ENCODE measurements around the gene TIGD3.

The TIGD3 gene

GRCh38 chr11:65390099-65390941, 35.8 kb downstream of the TIGD3 start:
- H3K27me3 ChIP-seq (ENCODE audit: control insufficient read depth, insufficient read depth, low read length) = no peaks in the 10 kb centered on the region
- no peaks in the 10 kb centered on the region for H3K9me3 ChIP-seq (ENCODE audit: control insufficient read depth, insufficient read depth, low read length)
- no CpG with 5 or more reads among the region's 21 CpGs for WGBS (ENCODE audit: insufficient coverage, insufficient read length)
- DNase-seq (ENCODE audit: low read depth, low spot score) = no peak
- no peak overlapping the region for H3K27ac ChIP-seq (ENCODE audit: low read length)
- H3K4me3 ChIP-seq (ENCODE audit: low read length) = no peak overlapping the region
- peaks cover 9% of the 10 kb centered on the region for H3K4me1 ChIP-seq (ENCODE audit: control insufficient read depth, insufficient read depth, low read length)
- no peaks in the 10 kb centered on the region for H3K36me3 ChIP-seq (ENCODE audit: control insufficient read depth, insufficient read depth, low read length)

- Histone ChIP-seq H3K27me3 (ENCODE audit: control insufficient read depth, insufficient read depth, low read length) (no peaks in the 10 kb centered on the region), H3K4me1 (ENCODE audit: control insufficient read depth, insufficient read depth, low read length) (peaks cover 9% of the 10 kb centered on the region), H3K4me3 (ENCODE audit: low read length) (no peak overlapping the region), H3K36me3 (ENCODE audit: control insufficient read depth, insufficient read depth, low read length) (no peaks in the 10 kb centered on the region), H3K9me3 (ENCODE audit: control insufficient read depth, insufficient read depth, low read length) (no peaks in the 10 kb centered on the region), H3K27ac (ENCODE audit: low read length) (no peak overlapping the region)
- no CpG with 5 or more reads among the region's 9 CpGs for WGBS (ENCODE audit: insufficient coverage, insufficient read length)
- no peak for DNase-seq (ENCODE audit: low read depth, low spot score)
Measured at GRCh38 chr11:65390996-65391395, 36.4 kb downstream of the TIGD3 start.

- H3K27ac ChIP-seq (ENCODE audit: low read length) = no peak overlapping the region
- DNase-seq (ENCODE audit: low read depth, low spot score) = no peak
- no peaks in the 10 kb centered on the region for H3K9me3 ChIP-seq (ENCODE audit: control insufficient read depth, insufficient read depth, low read length)
- peaks cover 3% of the 10 kb centered on the region; the same call in 1 of the 2 replicates for H3K36me3 ChIP-seq (ENCODE audit: control insufficient read depth, insufficient read depth, low read length)
- H3K27me3 ChIP-seq (ENCODE audit: control insufficient read depth, insufficient read depth, low read length) = no peaks in the 10 kb centered on the region
- peaks cover 9% of the 10 kb centered on the region for H3K4me1 ChIP-seq (ENCODE audit: control insufficient read depth, insufficient read depth, low read length)
- no peak overlapping the region for H3K4me3 ChIP-seq (ENCODE audit: low read length)
- WGBS (ENCODE audit: insufficient coverage, insufficient read length) = no CpG with 5 or more reads among the region's 13 CpGs
Measured at GRCh38 chr11:65392186-65392829, 37.8 kb downstream of the TIGD3 start.

GRCh38 chr11:65392899-65393298, 38.3 kb downstream of the TIGD3 start:
- no peak overlapping the region for H3K4me3 ChIP-seq (ENCODE audit: low read length)
- H3K9me3 ChIP-seq (ENCODE audit: control insufficient read depth, insufficient read depth, low read length) = no peaks in the 10 kb centered on the region
- DNase-seq (ENCODE audit: low read depth, low spot score) = no peak
- H3K27me3 ChIP-seq (ENCODE audit: control insufficient read depth, insufficient read depth, low read length) = no peaks in the 10 kb centered on the region
- no CpG with 5 or more reads among the region's 5 CpGs for WGBS (ENCODE audit: insufficient coverage, insufficient read length)
- H3K36me3 ChIP-seq (ENCODE audit: control insufficient read depth, insufficient read depth, low read length) = peaks cover 4% of the 10 kb centered on the region; the same call in 1 of the 2 replicates
- no peak overlapping the region for H3K27ac ChIP-seq (ENCODE audit: low read length)
- peaks cover 9% of the 10 kb centered on the region for H3K4me1 ChIP-seq (ENCODE audit: control insufficient read depth, insufficient read depth, low read length)

GRCh38 chr11:65393513-65394079, 39.0 kb downstream of the TIGD3 start:
- Histone ChIP-seq H3K36me3 (ENCODE audit: control insufficient read depth, insufficient read depth, low read length) (peaks cover 4% of the 10 kb centered on the region; the same call in 1 of the 2 replicates), H3K27me3 (ENCODE audit: control insufficient read depth, insufficient read depth, low read length) (no peaks in the 10 kb centered on the region), H3K27ac (ENCODE audit: low read length) (no peak overlapping the region), H3K4me1 (ENCODE audit: control insufficient read depth, insufficient read depth, low read length) (peaks cover 9% of the 10 kb centered on the region), H3K9me3 (ENCODE audit: control insufficient read depth, insufficient read depth, low read length) (no peaks in the 10 kb centered on the region), H3K4me3 (ENCODE audit: low read length) (no peak overlapping the region)
- WGBS (ENCODE audit: insufficient coverage, insufficient read length) = no CpG with 5 or more reads among the region's 17 CpGs
- DNase-seq (ENCODE audit: low read depth, low spot score) = no peak

- WGBS (ENCODE audit: insufficient coverage, insufficient read length) = no CpG with 5 or more reads among the region's 20 CpGs
- no peak for DNase-seq (ENCODE audit: low read depth, low spot score)
- H3K36me3 ChIP-seq (ENCODE audit: control insufficient read depth, insufficient read depth, low read length) = peaks cover 4% of the 10 kb centered on the region; the same call in 1 of the 2 replicates
- peaks cover 9% of the 10 kb centered on the region for H3K4me1 ChIP-seq (ENCODE audit: control insufficient read depth, insufficient read depth, low read length)
- H3K9me3 ChIP-seq (ENCODE audit: control insufficient read depth, insufficient read depth, low read length) = no peaks in the 10 kb centered on the region
- no peak overlapping the region for H3K27ac ChIP-seq (ENCODE audit: low read length)
- H3K4me3 ChIP-seq (ENCODE audit: low read length) = no peak overlapping the region
- H3K27me3 ChIP-seq (ENCODE audit: control insufficient read depth, insufficient read depth, low read length) = no peaks in the 10 kb centered on the region
Measured at GRCh38 chr11:65394125-65394536, 39.6 kb downstream of the TIGD3 start.

GRCh38 chr11:65395961-65396530, 41.5 kb downstream of the TIGD3 start:
- H3K9me3 ChIP-seq (ENCODE audit: control insufficient read depth, insufficient read depth, low read length) = no peaks in the 10 kb centered on the region
- no peak for DNase-seq (ENCODE audit: low read depth, low spot score)
- WGBS (ENCODE audit: insufficient coverage, insufficient read length) = no CpG with 5 or more reads among the region's 15 CpGs
- peaks cover 9% of the 10 kb centered on the region; the same call in 1 of the 2 replicates for H3K36me3 ChIP-seq (ENCODE audit: control insufficient read depth, insufficient read depth, low read length)
- H3K4me3 ChIP-seq (ENCODE audit: low read length) = no peak overlapping the region
- no peaks in the 10 kb centered on the region for H3K27me3 ChIP-seq (ENCODE audit: control insufficient read depth, insufficient read depth, low read length)
- H3K4me1 ChIP-seq (ENCODE audit: control insufficient read depth, insufficient read depth, low read length) = no peaks in the 10 kb centered on the region
- no peak overlapping the region for H3K27ac ChIP-seq (ENCODE audit: low read length)

- no peak for DNase-seq (ENCODE audit: low read depth, low spot score)
- Histone ChIP-seq H3K9me3 (ENCODE audit: control insufficient read depth, insufficient read depth, low read length) (no peaks in the 10 kb centered on the region), H3K27me3 (ENCODE audit: control insufficient read depth, insufficient read depth, low read length) (no peaks in the 10 kb centered on the region), H3K4me1 (ENCODE audit: control insufficient read depth, insufficient read depth, low read length) (0 out of 2 replicates have a peak, but pooled peaks cover 1% of the 10 kb centered on the region), H3K27ac (ENCODE audit: low read length) (no peak overlapping the region), H3K36me3 (ENCODE audit: control insufficient read depth, insufficient read depth, low read length) (peaks cover 9% of the 10 kb centered on the region; the same call in 1 of the 2 replicates), H3K4me3 (ENCODE audit: low read length) (no peak overlapping the region)
- no CpG with 5 or more reads among the region's 38 CpGs for WGBS (ENCODE audit: insufficient coverage, insufficient read length)
Measured at GRCh38 chr11:65396769-65397745, 42.5 kb downstream of the TIGD3 start.

GRCh38 chr11:65398362-65398910, 43.9 kb downstream of the TIGD3 start:
- Histone ChIP-seq H3K27ac (ENCODE audit: low read length) (no peak overlapping the region), H3K27me3 (ENCODE audit: control insufficient read depth, insufficient read depth, low read length) (no peaks in the 10 kb centered on the region), H3K4me3 (ENCODE audit: low read length) (no peak overlapping the region), H3K9me3 (ENCODE audit: control insufficient read depth, insufficient read depth, low read length) (no peaks in the 10 kb centered on the region), H3K4me1 (ENCODE audit: control insufficient read depth, insufficient read depth, low read length) (0 out of 2 replicates have a peak, but pooled peaks cover 1% of the 10 kb centered on the region), H3K36me3 (ENCODE audit: control insufficient read depth, insufficient read depth, low read length) (peaks cover 9% of the 10 kb centered on the region; the same call in 1 of the 2 replicates)
- no CpG with 5 or more reads among the region's 16 CpGs for WGBS (ENCODE audit: insufficient coverage, insufficient read length)
- no peak for DNase-seq (ENCODE audit: low read depth, low spot score)
